Neural progenitor cell (in vitro differentiated cells): ENCODE measurements around the gene LSM11.

Experiments used
- EZH2 ChIP-seq: fragments of 200-600 bp; sonication (generic); IDR thresholded peaks from 2 replicates; pipeline ENCODE4 v1.6.1; 2017; ENCODE audit warnings: antibody characterized with exemption, mild to moderate bottlenecking, moderate library complexity
- TF ChIP-seq, protein P1 (sequence below): fragments of 200-600 bp; sonication (generic); IDR thresholded peaks from 2 replicates; pipeline ENCODE4 v1.5.1; 2017; ENCODE audit warnings: antibody characterized with exemption, mild to moderate bottlenecking

DNA sequence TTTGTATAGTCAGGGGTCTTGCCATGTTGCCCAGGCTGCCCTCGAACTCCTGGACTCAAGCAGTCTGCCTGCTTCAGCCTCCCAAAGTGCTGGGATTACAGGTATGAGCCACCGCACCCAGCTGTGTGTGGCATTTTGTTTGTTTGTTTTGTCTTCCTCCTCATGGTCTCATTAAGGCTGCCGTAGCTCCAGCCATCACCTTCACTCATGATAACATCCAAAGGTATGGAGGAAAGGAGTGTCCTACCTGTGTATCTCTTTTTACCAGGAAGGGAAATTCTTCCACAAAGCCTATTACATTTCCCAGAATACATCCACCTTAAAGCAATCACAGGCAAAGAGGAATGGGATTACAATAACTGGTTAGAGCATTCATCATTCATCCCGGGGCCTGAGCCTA lies 27.2 kb downstream of the LSM11 start:
- TF ChIP-seq, protein P1, sequence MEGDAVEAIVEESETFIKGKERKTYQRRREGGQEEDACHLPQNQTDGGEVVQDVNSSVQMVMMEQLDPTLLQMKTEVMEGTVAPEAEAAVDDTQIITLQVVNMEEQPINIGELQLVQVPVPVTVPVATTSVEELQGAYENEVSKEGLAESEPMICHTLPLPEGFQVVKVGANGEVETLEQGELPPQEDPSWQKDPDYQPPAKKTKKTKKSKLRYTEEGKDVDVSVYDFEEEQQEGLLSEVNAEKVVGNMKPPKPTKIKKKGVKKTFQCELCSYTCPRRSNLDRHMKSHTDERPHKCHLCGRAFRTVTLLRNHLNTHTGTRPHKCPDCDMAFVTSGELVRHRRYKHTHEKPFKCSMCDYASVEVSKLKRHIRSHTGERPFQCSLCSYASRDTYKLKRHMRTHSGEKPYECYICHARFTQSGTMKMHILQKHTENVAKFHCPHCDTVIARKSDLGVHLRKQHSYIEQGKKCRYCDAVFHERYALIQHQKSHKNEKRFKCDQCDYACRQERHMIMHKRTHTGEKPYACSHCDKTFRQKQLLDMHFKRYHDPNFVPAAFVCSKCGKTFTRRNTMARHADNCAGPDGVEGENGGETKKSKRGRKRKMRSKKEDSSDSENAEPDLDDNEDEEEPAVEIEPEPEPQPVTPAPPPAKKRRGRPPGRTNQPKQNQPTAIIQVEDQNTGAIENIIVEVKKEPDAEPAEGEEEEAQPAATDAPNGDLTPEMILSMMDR = no peak
- TF ChIP-seq EZH2 = no peak
